A549 (cell line): ENCODE results near the gene AFF1.

ENCODE experiments used
- CHD4 ChIP-seq: fragments of 200-600 bp; sonication (generic); IDR thresholded peaks from 2 replicates; pipeline ENCODE4 v1.6.1; 2016; ENCODE audit warnings: antibody characterized with exemption, mild to moderate bottlenecking, borderline replicate concordance
- CTCF ChIP-seq: fragments of >200 bp; sonication (Bioruptor Twin); formaldehyde crosslinking; IDR thresholded peaks from 3 replicates; pipeline ENCODE4 v1.5.1; 2016
- EP300 ChIP-seq, 2 experiments: fragments of >200 bp; sonication (Bioruptor Twin); formaldehyde crosslinking; IDR thresholded peaks; 2 replicates in 1 of 2; 3 replicates in 1 of 2; pipeline ENCODE4 v1.6.1; 2016 to 2017
- PBX3 ChIP-seq: IDR thresholded peaks from 2 replicates; pipeline ENCODE4 v1.6.1; 2012
- REST ChIP-seq: fragments of 200-600 bp; sonication (generic); IDR thresholded peaks from 2 replicates; pipeline ENCODE4 v1.6.1; 2016; ENCODE audit warnings: antibody characterized with exemption, mild to moderate bottlenecking, moderate library complexity

- TF ChIP-seq EP300 (IDR thresholded peaks at IDR 0.05), result no peak
- TF ChIP-seq PBX3, result no peak
- TF ChIP-seq REST, result no peak
- TF ChIP-seq CTCF, result no peak
- no peak for TF ChIP-seq CHD4
Measured at GRCh38 chr4:86947501-86948120, 12.8 kb downstream of the AFF1 start.
